Spleen (tissue), 7 donors: ENCODE results near the gene CBL.

Experiments
- CTCF ChIP-seq, 11 experiments: fragments of 200-600 bp in 7 of 11; fragments of 450-650 bp in 4 of 11; sonication (generic) in 4 of 11; IDR thresholded peaks in 8 of 11; conservative IDR thresholded peaks in 3 of 11; 1 replicate in 7 of 11; 2 replicates in 4 of 11; pipeline versions ENCODE4 v1.4.0 to v1.8.0; 2016 to 2021; ENCODE audit warnings: antibody characterized with exemption in 11 of 11, inconsistent platforms in 4 of 11, mild to moderate bottlenecking in 1 of 11
- POLR2A ChIP-seq, 3 donors: fragments of 450-650 bp; IDR thresholded peaks; one replicate each; pipeline ENCODE4 v1.5.1; 2017; ENCODE audit warnings: antibody characterized with exemption in 3 of 3, mild to moderate bottlenecking in 1 of 3
- POLR2AphosphoS5 ChIP-seq, 3 donors: sonication (generic); formaldehyde crosslinking; IDR thresholded peaks; one replicate each; pipeline ENCODE4 v1.5.1; 2017; ENCODE audit warnings: antibody characterized with exemption in 3 of 3
- donor health status: DM: no; HTN: no; CAD: no; lungs with moderate emphysema.
- donor health status: DM: no; HTN: no; CAD: no.
- donor health status: DM: no; HTN: no; CAD: no.

- no peak for TF ChIP-seq CTCF (IDR thresholded peaks at IDR 0.05 in 8 of 11, conservative IDR thresholded peaks at IDR 0.05 in 3 of 11)
- TF ChIP-seq POLR2AphosphoS5 (IDR thresholded peaks at IDR 0.05): no peak
- no peak for TF ChIP-seq POLR2A (IDR thresholded peaks at IDR 0.05)
Measured at GRCh38 chr11:119293461-119293860, 87.3 kb downstream of the CBL start.
